Panc1 (cell line): ENCODE data around the gene NTRK2. TPM values are rescaled to one million over a fixed set of nuclear protein-coding genes. Genes with fewer than 3 reads are reported as not detected.

Source experiments
- ATAC-seq: fragments of 200-7000 bp; cut with Tn5 transposase; 2 replicates; pipeline ENCODE4 v1.9.1; 2020; ENCODE audit warnings: mild to moderate bottlenecking, moderate library complexity
- BruUV-seq: library from RNA; stranded (reverse); fragments of 400-500 nt; replicated peaks from 2 replicates; lab custom pipeline; 2021; lab: Mats Ljungman, UMichigan
- CTCF ChIA-PET: fragments of 300-600 bp; sonication (Branson Sonifier 250); formaldehyde crosslinking; loops from one replicate; lab custom pipeline; 2022; ENCODE audit warnings: antibody characterized with exemption; lab: Charles Lee
- POLR2A ChIA-PET: fragments of 300-600 bp; sonication (Branson Sonifier 250); formaldehyde crosslinking; loops from one replicate; lab custom pipeline; 2022; ENCODE audit warnings: antibody characterized with exemption; lab: Charles Lee
- DNase-seq: peaks from one replicate; pipeline ENCODE4 v3.0.0-alpha.2; 2010; ENCODE audit warnings: low read depth, low spot score
- H3K27ac ChIP-seq: 2 replicates; pipeline ENCODE4 v1.5.1; 2011; ENCODE audit warnings: mild to moderate bottlenecking, low read length, inconsistent platforms
- H3K27me3 ChIP-seq: fragments of 200-500 bp; sonication (Bioruptor generic); 2 replicates; pipeline ENCODE4 v1.6.0; 2014; ENCODE audit warnings: low read length, inconsistent platforms; ENCODE audit not compliant: control insufficient read depth, insufficient read depth
- H3K36me3 ChIP-seq: fragments of 200-500 bp; sonication (Bioruptor generic); 2 replicates; pipeline ENCODE4 v1.5.1; 2014; ENCODE audit warnings: inconsistent platforms, mild to moderate bottlenecking, low read length, moderate library complexity; ENCODE audit not compliant: control insufficient read depth, insufficient read depth
- H3K4me1 ChIP-seq: 2 replicates; pipeline ENCODE4 v1.5.1; 2011; ENCODE audit warnings: inconsistent platforms, mild to moderate bottlenecking, low read length, moderate library complexity; ENCODE audit not compliant: control insufficient read depth, insufficient read depth
- H3K4me3 ChIP-seq, 2 experiments: 2 replicates each; pipeline ENCODE4 v1.5.1; 2011 to 2012; ENCODE audit warnings: low read depth in 2 of 2, low read length in 2 of 2, mild to moderate bottlenecking in 2 of 2, inconsistent platforms in 1 of 2, moderate library complexity in 1 of 2
- H3K9me3 ChIP-seq: fragments of 200-500 bp; sonication (Bioruptor generic); 2 replicates; pipeline ENCODE4 v1.5.1; 2014; ENCODE audit warnings: low read depth, mild to moderate bottlenecking, inconsistent platforms, low read length, moderate library complexity; ENCODE audit not compliant: control insufficient read depth, insufficient read depth
- POLR2AphosphoS5 ChIP-seq: IDR thresholded peaks from 2 replicates; pipeline ENCODE4 v1.6.1; 2012; ENCODE audit warnings: mild to moderate bottlenecking, low read depth, low read length, moderate library complexity
- SIN3A ChIP-seq: IDR thresholded peaks from 2 replicates; pipeline ENCODE4 v1.6.1; 2012; ENCODE audit warnings: low read depth, mild to moderate bottlenecking, low read length, moderate library complexity, borderline replicate concordance; ENCODE audit not compliant: insufficient read depth
- TCF7L2 ChIP-seq: IDR thresholded peaks from 2 replicates; pipeline ENCODE4 v1.6.1; 2011; ENCODE audit warnings: mild to moderate bottlenecking, low read depth, low read length, inconsistent platforms
- in situ Hi-C: cut with HindIII; loops from 2 replicates; pipeline ENCODE4 v1.10.0; 2016; ENCODE audit warnings: low sequenced_read_pairs, low pct_unique_long_range_greater_than_20kb
- intact Hi-C: fragments of 100-400 bp; cut with micrococcal nuclease; formaldehyde crosslinking; loops from one replicate; pipeline ENCODE4 v1.10.0; 2022; ENCODE audit not compliant: unreplicated experiment
- total RNA-seq: library from RNA; stranded (reverse); gene quantifications from one replicate; pipeline ENCODE4 v1.2.1, GENCODE V29; 2021; ENCODE audit not compliant: unreplicated experiment
- TF ChIP-seq, protein P1 (sequence below): fragments of 450-650 bp; IDR thresholded peaks from 2 replicates; pipeline ENCODE4 v1.5.1; 2017; ENCODE audit warnings: mild to moderate bottlenecking
- TF ChIP-seq, protein P2 (sequence below), 2 experiments: IDR thresholded peaks; 2 replicates each; pipeline ENCODE4 v1.6.1; 2011 to 2012; ENCODE audit warnings: low read depth in 2 of 2, control low read depth in 1 of 2, low read length in 1 of 2, mild to moderate bottlenecking in 1 of 2, moderate library complexity in 1 of 2; ENCODE audit not compliant: insufficient read depth in 1 of 2

Gene NTRK2
- total RNA-seq, 1 experiment from 2014 or later: 0.23 TPM

DNA sequence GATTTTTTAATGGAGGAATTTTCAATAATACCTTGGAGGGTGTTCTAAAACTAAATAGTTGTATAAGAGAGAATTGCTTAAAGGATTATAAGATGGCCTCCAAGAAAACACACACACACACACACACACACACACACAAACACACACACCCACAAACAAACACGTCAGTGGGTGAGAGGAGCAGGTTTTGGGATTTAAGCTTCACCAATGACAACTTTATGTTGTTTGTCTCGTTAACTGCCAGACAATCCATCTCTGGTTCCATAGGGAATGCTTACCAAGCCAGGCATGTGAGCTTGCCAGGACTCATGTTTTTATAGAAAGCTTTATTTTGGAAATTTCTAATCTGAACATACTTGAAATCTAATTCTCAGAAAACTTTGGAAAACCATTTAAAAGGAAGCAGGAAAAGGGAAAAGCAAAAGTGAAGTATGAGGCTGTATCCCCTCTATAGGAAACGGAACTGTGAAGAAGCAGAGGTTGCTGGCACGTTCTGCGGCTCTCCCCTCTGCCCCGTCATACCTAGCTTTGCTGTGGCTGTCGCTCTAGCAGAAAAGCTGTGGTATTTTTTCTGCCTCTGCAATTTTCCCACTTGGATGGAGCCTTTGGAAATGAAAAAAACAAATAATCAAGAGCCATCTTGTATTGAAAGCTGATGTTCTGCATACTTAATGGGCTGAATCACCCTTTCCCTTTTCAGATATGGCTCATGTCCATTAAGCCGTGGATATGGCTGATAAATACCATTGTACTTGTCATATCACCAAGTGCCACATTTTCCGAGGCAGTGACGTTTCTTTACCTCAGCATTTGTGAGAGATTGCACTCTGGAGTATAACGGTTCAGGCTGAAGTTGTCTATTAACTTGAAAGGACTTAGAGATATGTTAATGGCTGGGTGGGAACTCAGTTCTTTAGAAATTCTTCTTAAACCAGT lies 112.7 kb downstream of the NTRK2 start:
- BruUV-seq: no TSS peak
- in situ Hi-C loops (no loop called here), intact Hi-C loops (loop anchor here (10.0 kb wide), 1 partner anchor 63 kb away; no protein-coding TSS in a partner anchor)
- Histone ChIP-seq H3K4me1 (no peaks in the 10 kb centered on the region), H3K27ac (no peak overlapping the region), H3K27me3 (no peaks in the 10 kb centered on the region), H3K4me3 (no peak overlapping the region), H3K36me3 (no peaks in the 10 kb centered on the region), H3K9me3 (no peaks in the 10 kb centered on the region)
- no peak for DNase-seq
- TF ChIP-seq POLR2AphosphoS5 (no peak), SIN3A (no peak), TCF7L2 (no peak)
- TF ChIP-seq, protein P1, sequence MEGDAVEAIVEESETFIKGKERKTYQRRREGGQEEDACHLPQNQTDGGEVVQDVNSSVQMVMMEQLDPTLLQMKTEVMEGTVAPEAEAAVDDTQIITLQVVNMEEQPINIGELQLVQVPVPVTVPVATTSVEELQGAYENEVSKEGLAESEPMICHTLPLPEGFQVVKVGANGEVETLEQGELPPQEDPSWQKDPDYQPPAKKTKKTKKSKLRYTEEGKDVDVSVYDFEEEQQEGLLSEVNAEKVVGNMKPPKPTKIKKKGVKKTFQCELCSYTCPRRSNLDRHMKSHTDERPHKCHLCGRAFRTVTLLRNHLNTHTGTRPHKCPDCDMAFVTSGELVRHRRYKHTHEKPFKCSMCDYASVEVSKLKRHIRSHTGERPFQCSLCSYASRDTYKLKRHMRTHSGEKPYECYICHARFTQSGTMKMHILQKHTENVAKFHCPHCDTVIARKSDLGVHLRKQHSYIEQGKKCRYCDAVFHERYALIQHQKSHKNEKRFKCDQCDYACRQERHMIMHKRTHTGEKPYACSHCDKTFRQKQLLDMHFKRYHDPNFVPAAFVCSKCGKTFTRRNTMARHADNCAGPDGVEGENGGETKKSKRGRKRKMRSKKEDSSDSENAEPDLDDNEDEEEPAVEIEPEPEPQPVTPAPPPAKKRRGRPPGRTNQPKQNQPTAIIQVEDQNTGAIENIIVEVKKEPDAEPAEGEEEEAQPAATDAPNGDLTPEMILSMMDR: no peak
- TF ChIP-seq, protein P2, sequence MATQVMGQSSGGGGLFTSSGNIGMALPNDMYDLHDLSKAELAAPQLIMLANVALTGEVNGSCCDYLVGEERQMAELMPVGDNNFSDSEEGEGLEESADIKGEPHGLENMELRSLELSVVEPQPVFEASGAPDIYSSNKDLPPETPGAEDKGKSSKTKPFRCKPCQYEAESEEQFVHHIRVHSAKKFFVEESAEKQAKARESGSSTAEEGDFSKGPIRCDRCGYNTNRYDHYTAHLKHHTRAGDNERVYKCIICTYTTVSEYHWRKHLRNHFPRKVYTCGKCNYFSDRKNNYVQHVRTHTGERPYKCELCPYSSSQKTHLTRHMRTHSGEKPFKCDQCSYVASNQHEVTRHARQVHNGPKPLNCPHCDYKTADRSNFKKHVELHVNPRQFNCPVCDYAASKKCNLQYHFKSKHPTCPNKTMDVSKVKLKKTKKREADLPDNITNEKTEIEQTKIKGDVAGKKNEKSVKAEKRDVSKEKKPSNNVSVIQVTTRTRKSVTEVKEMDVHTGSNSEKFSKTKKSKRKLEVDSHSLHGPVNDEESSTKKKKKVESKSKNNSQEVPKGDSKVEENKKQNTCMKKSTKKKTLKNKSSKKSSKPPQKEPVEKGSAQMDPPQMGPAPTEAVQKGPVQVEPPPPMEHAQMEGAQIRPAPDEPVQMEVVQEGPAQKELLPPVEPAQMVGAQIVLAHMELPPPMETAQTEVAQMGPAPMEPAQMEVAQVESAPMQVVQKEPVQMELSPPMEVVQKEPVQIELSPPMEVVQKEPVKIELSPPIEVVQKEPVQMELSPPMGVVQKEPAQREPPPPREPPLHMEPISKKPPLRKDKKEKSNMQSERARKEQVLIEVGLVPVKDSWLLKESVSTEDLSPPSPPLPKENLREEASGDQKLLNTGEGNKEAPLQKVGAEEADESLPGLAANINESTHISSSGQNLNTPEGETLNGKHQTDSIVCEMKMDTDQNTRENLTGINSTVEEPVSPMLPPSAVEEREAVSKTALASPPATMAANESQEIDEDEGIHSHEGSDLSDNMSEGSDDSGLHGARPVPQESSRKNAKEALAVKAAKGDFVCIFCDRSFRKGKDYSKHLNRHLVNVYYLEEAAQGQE (IDR thresholded peaks at IDR 0.05; ENCODE audit: insufficient read depth in 1 of 2, low read depth in 2 of 2, low read length in 1 of 2): no peak
- CTCF ChIA-PET: interaction anchor here (0.6 to 0.7 kb wide), 2 partner anchors 168 to 382 kb away, joined by 3 to 6 read pairs; no protein-coding TSS in a partner anchor
- no peak for ATAC-seq
- POLR2A ChIA-PET: no interaction called here

DNA sequence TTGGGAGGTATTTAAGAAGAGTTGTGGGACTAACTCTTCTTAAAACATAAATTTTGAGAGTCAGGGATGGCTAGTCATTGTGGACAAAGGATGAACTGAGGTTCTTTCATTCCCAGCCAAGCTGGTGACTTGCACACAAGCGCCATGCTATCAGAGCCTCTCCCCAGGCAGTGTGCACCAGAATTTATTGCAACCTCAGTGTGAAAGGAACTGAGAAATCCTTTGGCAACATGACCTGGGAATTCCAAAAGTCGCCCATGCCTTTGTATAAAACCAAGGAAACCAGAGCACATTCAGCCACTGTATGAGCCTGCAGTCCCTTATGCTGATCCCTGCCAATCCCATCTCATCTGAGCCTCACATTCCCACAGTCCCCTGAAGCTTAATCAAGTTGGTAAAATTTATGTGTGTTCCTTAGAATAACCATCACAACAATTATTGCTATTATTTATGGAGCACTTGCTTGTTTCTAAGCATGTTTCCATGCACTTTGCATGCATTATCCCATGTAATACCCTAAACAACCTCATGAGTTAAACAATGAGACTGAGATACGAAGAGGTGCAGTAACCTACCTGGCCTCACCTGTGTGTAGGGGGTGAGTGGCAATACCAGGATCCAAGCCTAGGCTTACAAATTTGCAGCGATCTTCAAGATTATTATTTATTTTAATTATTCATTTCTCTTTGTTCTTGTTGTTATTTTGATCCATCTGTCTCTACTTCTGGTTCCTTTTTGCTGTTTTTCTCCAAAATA lies 116.4 kb downstream of the NTRK2 start:
- no peak for ATAC-seq
- ChIA-PET CTCF (no interaction called here), POLR2A (no interaction called here)
- Histone ChIP-seq H3K9me3 (no peaks in the 10 kb centered on the region), H3K4me3 (no peak overlapping the region), H3K4me1 (no peaks in the 10 kb centered on the region), H3K27me3 (no peaks in the 10 kb centered on the region), H3K27ac (no peak overlapping the region), H3K36me3 (no peaks in the 10 kb centered on the region)
- DNase-seq: no peak
- no peak for TF ChIP-seq TCF7L2
- TF ChIP-seq POLR2AphosphoS5: no peak
- no peak for TF ChIP-seq SIN3A
- TF ChIP-seq, protein P2 (IDR thresholded peaks at IDR 0.05; ENCODE audit: insufficient read depth in 1 of 2, low read depth in 2 of 2, low read length in 1 of 2): no peak
- TF ChIP-seq, protein P1: no peak
- intact Hi-C loops (loop anchor here (10.0 kb wide), 1 partner anchor 59 kb away; no protein-coding TSS in a partner anchor), in situ Hi-C loops (no loop called here)
- BruUV-seq: no TSS peak
